H1 (cell line): ENCODE results near the gene BUD13. TPM values are rescaled to one million over a fixed set of nuclear protein-coding genes. Genes with fewer than 3 reads are reported as not detected.

Experiments
- ASH2L ChIP-seq: fragments of 200-600, 300-600 bp; sonication (generic); IDR thresholded peaks from one replicate; pipeline ENCODE4 v1.7.1; 2017; ENCODE audit warnings: low read length
- BACH1 ChIP-seq: IDR thresholded peaks from 2 replicates; pipeline ENCODE4 v1.6.1; 2012; ENCODE audit warnings: low read length, improper control_type of control experiment
- EZH2 ChIP-seq: fragments of 200-600 bp; sonication (generic); IDR thresholded peaks from 2 replicates; pipeline ENCODE4 v1.7.1; 2012; ENCODE audit warnings: low read depth, mild to moderate bottlenecking, moderate library complexity, low read length, inconsistent platforms; ENCODE audit not compliant: severe bottlenecking
- KDM5A ChIP-seq: fragments of 200-600 bp; IDR thresholded peaks from 2 replicates; pipeline ENCODE4 v1.7.1; 2012; ENCODE audit warnings: mild to moderate bottlenecking, low read length, inconsistent platforms, mixed read lengths
- RBBP5 ChIP-seq: IDR thresholded peaks from 2 replicates; pipeline ENCODE4 v1.7.1; 2012; ENCODE audit warnings: low read depth, mild to moderate bottlenecking, inconsistent platforms, low read length, moderate library complexity, borderline replicate concordance
- polyA plus RNA-seq, 7 experiments: library from polyadenylated mRNA; depleted of rRNA in 3 of 7; stranded (reverse) in 5 of 7; unstranded in 2 of 7; fragments of >200 nt in 5 of 7; fragments of 200-250 nt in 2 of 7; gene quantifications; 1 replicate in 5 of 7; 2 replicates in 1 of 7; 4 replicates in 1 of 7; pipeline versions ENCODE4 v1.2.1 to v1.2.3, GENCODE V29; 2011 to 2013; ENCODE audit warnings: missing spikeins in 2 of 7, mixed read lengths in 2 of 7
- total RNA-seq: library from RNA; stranded (reverse); fragmentation: NEBNext Ultra II Directional; extraction: Animal tissue kit (Norgen Biotek cat#: 25700); gene quantifications from 2 replicates; pipeline ENCODE4 v1.2.1, GENCODE V29; 2021
- TF ChIP-seq, protein P1 (sequence below): IDR thresholded peaks from 2 replicates; pipeline ENCODE4 v1.6.1; 2012; ENCODE audit warnings: low read length, inconsistent platforms
- TF ChIP-seq, protein P2 (sequence below): fragments of 300-600 bp; sonication (generic); IDR thresholded peaks from 2 replicates; pipeline ENCODE4 v1.7.1; 2012; ENCODE audit warnings: low read length, moderate library complexity, mild to moderate bottlenecking, inconsistent platforms; ENCODE audit not compliant: insufficient replicate concordance

The BUD13 gene
- total and polyA plus RNA-seq, 2 of the 8 experiments (the other 6 are each of a cell fraction or from before 2014, with no cell fraction given) = 24.8 to 27.2 TPM

DNA sequence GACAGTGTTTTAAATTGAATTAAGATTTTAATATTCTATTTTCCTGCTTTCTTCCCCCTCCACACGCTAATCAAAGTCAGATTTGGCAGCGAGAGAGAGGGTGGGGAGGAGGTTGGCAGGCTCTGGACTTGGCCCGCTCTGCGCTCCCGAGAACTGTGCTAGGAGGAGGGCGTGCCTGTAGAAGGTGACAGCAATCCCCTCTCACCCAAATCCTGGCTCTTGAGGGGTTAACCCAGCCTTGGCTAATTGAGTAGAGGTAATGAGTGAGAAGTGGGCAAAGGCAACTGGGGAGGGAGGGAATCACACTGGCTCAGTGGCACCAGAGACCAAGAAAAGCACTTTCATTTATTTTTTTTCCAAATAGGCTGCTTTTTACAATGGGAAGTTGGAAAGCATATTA is 42.2 kb downstream of the BUD13 start (continued):
- TF ChIP-seq EZH2 (no peak), BACH1 (no peak), RBBP5 (no peak), ASH2L (no peak), KDM5A (no peak)
- TF ChIP-seq, protein P1, sequence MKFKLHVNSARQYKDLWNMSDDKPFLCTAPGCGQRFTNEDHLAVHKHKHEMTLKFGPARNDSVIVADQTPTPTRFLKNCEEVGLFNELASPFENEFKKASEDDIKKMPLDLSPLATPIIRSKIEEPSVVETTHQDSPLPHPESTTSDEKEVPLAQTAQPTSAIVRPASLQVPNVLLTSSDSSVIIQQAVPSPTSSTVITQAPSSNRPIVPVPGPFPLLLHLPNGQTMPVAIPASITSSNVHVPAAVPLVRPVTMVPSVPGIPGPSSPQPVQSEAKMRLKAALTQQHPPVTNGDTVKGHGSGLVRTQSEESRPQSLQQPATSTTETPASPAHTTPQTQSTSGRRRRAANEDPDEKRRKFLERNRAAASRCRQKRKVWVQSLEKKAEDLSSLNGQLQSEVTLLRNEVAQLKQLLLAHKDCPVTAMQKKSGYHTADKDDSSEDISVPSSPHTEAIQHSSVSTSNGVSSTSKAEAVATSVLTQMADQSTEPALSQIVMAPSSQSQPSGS = no peak
- TF ChIP-seq, protein P2, sequence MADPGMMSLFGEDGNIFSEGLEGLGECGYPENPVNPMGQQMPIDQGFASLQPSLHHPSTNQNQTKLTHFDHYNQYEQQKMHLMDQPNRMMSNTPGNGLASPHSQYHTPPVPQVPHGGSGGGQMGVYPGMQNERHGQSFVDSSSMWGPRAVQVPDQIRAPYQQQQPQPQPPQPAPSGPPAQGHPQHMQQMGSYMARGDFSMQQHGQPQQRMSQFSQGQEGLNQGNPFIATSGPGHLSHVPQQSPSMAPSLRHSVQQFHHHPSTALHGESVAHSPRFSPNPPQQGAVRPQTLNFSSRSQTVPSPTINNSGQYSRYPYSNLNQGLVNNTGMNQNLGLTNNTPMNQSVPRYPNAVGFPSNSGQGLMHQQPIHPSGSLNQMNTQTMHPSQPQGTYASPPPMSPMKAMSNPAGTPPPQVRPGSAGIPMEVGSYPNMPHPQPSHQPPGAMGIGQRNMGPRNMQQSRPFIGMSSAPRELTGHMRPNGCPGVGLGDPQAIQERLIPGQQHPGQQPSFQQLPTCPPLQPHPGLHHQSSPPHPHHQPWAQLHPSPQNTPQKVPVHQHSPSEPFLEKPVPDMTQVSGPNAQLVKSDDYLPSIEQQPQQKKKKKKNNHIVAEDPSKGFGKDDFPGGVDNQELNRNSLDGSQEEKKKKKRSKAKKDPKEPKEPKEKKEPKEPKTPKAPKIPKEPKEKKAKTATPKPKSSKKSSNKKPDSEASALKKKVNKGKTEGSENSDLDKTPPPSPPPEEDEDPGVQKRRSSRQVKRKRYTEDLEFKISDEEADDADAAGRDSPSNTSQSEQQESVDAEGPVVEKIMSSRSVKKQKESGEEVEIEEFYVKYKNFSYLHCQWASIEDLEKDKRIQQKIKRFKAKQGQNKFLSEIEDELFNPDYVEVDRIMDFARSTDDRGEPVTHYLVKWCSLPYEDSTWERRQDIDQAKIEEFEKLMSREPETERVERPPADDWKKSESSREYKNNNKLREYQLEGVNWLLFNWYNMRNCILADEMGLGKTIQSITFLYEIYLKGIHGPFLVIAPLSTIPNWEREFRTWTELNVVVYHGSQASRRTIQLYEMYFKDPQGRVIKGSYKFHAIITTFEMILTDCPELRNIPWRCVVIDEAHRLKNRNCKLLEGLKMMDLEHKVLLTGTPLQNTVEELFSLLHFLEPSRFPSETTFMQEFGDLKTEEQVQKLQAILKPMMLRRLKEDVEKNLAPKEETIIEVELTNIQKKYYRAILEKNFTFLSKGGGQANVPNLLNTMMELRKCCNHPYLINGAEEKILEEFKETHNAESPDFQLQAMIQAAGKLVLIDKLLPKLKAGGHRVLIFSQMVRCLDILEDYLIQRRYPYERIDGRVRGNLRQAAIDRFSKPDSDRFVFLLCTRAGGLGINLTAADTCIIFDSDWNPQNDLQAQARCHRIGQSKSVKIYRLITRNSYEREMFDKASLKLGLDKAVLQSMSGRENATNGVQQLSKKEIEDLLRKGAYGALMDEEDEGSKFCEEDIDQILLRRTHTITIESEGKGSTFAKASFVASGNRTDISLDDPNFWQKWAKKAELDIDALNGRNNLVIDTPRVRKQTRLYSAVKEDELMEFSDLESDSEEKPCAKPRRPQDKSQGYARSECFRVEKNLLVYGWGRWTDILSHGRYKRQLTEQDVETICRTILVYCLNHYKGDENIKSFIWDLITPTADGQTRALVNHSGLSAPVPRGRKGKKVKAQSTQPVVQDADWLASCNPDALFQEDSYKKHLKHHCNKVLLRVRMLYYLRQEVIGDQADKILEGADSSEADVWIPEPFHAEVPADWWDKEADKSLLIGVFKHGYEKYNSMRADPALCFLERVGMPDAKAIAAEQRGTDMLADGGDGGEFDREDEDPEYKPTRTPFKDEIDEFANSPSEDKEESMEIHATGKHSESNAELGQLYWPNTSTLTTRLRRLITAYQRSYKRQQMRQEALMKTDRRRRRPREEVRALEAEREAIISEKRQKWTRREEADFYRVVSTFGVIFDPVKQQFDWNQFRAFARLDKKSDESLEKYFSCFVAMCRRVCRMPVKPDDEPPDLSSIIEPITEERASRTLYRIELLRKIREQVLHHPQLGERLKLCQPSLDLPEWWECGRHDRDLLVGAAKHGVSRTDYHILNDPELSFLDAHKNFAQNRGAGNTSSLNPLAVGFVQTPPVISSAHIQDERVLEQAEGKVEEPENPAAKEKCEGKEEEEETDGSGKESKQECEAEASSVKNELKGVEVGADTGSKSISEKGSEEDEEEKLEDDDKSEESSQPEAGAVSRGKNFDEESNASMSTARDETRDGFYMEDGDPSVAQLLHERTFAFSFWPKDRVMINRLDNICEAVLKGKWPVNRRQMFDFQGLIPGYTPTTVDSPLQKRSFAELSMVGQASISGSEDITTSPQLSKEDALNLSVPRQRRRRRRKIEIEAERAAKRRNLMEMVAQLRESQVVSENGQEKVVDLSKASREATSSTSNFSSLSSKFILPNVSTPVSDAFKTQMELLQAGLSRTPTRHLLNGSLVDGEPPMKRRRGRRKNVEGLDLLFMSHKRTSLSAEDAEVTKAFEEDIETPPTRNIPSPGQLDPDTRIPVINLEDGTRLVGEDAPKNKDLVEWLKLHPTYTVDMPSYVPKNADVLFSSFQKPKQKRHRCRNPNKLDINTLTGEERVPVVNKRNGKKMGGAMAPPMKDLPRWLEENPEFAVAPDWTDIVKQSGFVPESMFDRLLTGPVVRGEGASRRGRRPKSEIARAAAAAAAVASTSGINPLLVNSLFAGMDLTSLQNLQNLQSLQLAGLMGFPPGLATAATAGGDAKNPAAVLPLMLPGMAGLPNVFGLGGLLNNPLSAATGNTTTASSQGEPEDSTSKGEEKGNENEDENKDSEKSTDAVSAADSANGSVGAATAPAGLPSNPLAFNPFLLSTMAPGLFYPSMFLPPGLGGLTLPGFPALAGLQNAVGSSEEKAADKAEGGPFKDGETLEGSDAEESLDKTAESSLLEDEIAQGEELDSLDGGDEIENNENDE = no peak
